ENCODE data around the gene RAB8A. TPM values are rescaled to one million over a fixed set of nuclear protein-coding genes. Genes with fewer than 3 reads are reported as not detected.

RAB8A gene
- total and polyA plus RNA-seq, 4 donors = 32.2 to 71.4 (median 60.3) TPM

- TF ChIP-seq CTCF (IDR thresholded peaks at IDR 0.05; ENCODE audit: control extremely low read depth, extremely low read depth) = no peak
- no peak overlapping the region for H3K27ac ChIP-seq (ENCODE audit: low read depth in 1 of 2, low read length in 1 of 2)
- H3K4me3 ChIP-seq = no peak overlapping the region
- WGBS, 2 donors = 66 to 75% methylated on average over 10 of the region's 10 CpGs
- H3K9ac ChIP-seq (ENCODE audit: insufficient read depth in 1 of 2, low read length in 2 of 2) = no peak overlapping the region
- H3K9me3 ChIP-seq (ENCODE audit: control insufficient read depth in 4 of 4, insufficient read depth in 3 of 4, low read length in 3 of 4) = no peaks in the 10 kb centered on the region
- H3K27me3 ChIP-seq (ENCODE audit: control insufficient read depth in 3 of 3, insufficient read depth in 3 of 3, low read length in 2 of 3) = no peaks in the 10 kb centered on the region
- H3K36me3 ChIP-seq (ENCODE audit: control insufficient read depth in 4 of 4, insufficient read depth in 4 of 4, low read length in 4 of 4) = peaks cover 14 to 69% (median 61%) of the 10 kb centered on the region in 4 donors
- ATAC-seq (ENCODE audit: insufficient read depth, low FRiP score) (no peak), DNase-seq (no peak)
- peaks cover 0 to 1% (median 0%) of the 10 kb centered on the region in 5 donors for H3K4me1 ChIP-seq (ENCODE audit: control insufficient read depth in 5 of 5, insufficient read depth in 5 of 5, low read length in 5 of 5)
Measured at GRCh38 chr19:16094360-16095070, 17.2 kb upstream of the RAB8A start.

GRCh38 chr19:16095071-16095571 lies 16.6 kb upstream of the RAB8A start:
- Histone ChIP-seq H3K9ac (ENCODE audit: insufficient read depth in 1 of 2, low read length in 2 of 2) (no peak overlapping the region), H3K4me3 (no peak overlapping the region), H3K36me3 (ENCODE audit: control insufficient read depth in 4 of 4, insufficient read depth in 4 of 4, low read length in 4 of 4) (peaks cover 18 to 71% (median 62%) of the 10 kb centered on the region in 4 donors), H3K27me3 (ENCODE audit: control insufficient read depth in 3 of 3, insufficient read depth in 3 of 3, low read length in 2 of 3) (no peaks in the 10 kb centered on the region), H3K27ac (ENCODE audit: low read depth in 1 of 2, low read length in 1 of 2) (no peak overlapping the region), H3K9me3 (ENCODE audit: control insufficient read depth in 4 of 4, insufficient read depth in 3 of 4, low read length in 3 of 4) (no peaks in the 10 kb centered on the region), H3K4me1 (ENCODE audit: control insufficient read depth in 5 of 5, insufficient read depth in 5 of 5, low read length in 5 of 5) (peaks cover 0 to 1% (median 0%) of the 10 kb centered on the region in 5 donors)
- TF ChIP-seq CTCF (IDR thresholded peaks at IDR 0.05; ENCODE audit: control extremely low read depth, extremely low read depth) = no peak
- 73 to 76% methylated on average over 13 of the region's 13 CpGs for WGBS, 2 donors
- DNase-seq (no peak), ATAC-seq (ENCODE audit: insufficient read depth, low FRiP score) (no peak)

- Histone ChIP-seq H3K27me3 (ENCODE audit: control insufficient read depth in 3 of 3, insufficient read depth in 3 of 3, low read length in 2 of 3) (no peaks in the 10 kb centered on the region), H3K36me3 (ENCODE audit: control insufficient read depth in 4 of 4, insufficient read depth in 4 of 4, low read length in 4 of 4) (peaks cover 18 to 66% (median 59%) of the 10 kb centered on the region in 4 donors), H3K4me3 (no peak overlapping the region), H3K9ac (ENCODE audit: insufficient read depth in 1 of 2, low read length in 2 of 2) (no peak overlapping the region), H3K9me3 (ENCODE audit: control insufficient read depth in 4 of 4, insufficient read depth in 3 of 4, low read length in 3 of 4) (no peaks in the 10 kb centered on the region), H3K27ac (ENCODE audit: low read depth in 1 of 2, low read length in 1 of 2) (peak overlapping the region in 1 of 2 donors; percentile 42), H3K4me1 (ENCODE audit: control insufficient read depth in 5 of 5, insufficient read depth in 5 of 5, low read length in 5 of 5) (peaks cover 0 to 1% (median 0%) of the 10 kb centered on the region in 5 donors)
- TF ChIP-seq CTCF (IDR thresholded peaks at IDR 0.05; ENCODE audit: control extremely low read depth, extremely low read depth) = no peak
- ATAC-seq (ENCODE audit: insufficient read depth, low FRiP score) = no peak
- WGBS, 2 donors = 73 to 74% methylated on average over 10 of the region's 10 CpGs
- no peak for DNase-seq
Measured at GRCh38 chr19:16096280-16096855, 15.3 kb upstream of the RAB8A start.
